Stimulated activated CD8-positive, alpha-beta memory T cell treated with anti-CD3 and anti-CD28 coated beads, Interleukin-12 subunit alpha, Interleukin-12 subunit beta, amount 100 ng/mL, for 4 hours (primary cell): ENCODE results near the gene DUSP1.
"Not testable (repeated sequence)": the region's sequence is repeated elsewhere in the genome, so short reads cannot be mapped to it uniquely, and the experiment has no call there.

Experiments
- DNase-seq: peaks from one replicate; pipeline ENCODE4 v3.0.0-alpha.2; 2020; ENCODE audit warnings: low read depth

Gene DUSP1

GRCh38 chr5:172770675-172771438 is at the start of gene DUSP1:
Gene DUSP1, minus strand, starts transcription at chr5:172771195. Its CDS starts 243 bp downstream, at chr5:172770952.
- peak; percentile 96 for DNase-seq

- DNase-seq = no peak
These were observed 49.2 kb upstream of the DUSP1 start for GRCh38 chr5:172820046-172820767.

GRCh38 chr5:172819569-172819968 is 48.6 kb upstream of the DUSP1 start:
- DNase-seq = no peak

- no peak for DNase-seq
These were observed 47.1 kb upstream of the DUSP1 start for GRCh38 chr5:172818081-172818480.

GRCh38 chr5:172817664-172818063 is 46.7 kb upstream of the DUSP1 start:
- no peak for DNase-seq

- no peak for DNase-seq
These were observed 46.0 kb upstream of the DUSP1 start for GRCh38 chr5:172816925-172817562.

- DNase-seq = no peak
These were observed 44.6 kb upstream of the DUSP1 start for GRCh38 chr5:172815631-172816030.

GRCh38 chr5:172810996-172811395 is 40.0 kb upstream of the DUSP1 start:
- DNase-seq = not testable (repeated sequence)

GRCh38 chr5:172809774-172810173 is 38.8 kb upstream of the DUSP1 start:
- DNase-seq = no peak

- DNase-seq = no peak
These were observed 36.8 kb upstream of the DUSP1 start for GRCh38 chr5:172807766-172808311.

GRCh38 chr5:172806897-172807672 is 36.1 kb upstream of the DUSP1 start:
- peak; percentile 82 for DNase-seq

- no peak for DNase-seq
These were observed 34.8 kb upstream of the DUSP1 start for GRCh38 chr5:172805736-172806255.

- DNase-seq = no peak
These were observed 34.2 kb upstream of the DUSP1 start for GRCh38 chr5:172805018-172805683.

- DNase-seq = no peak
These were observed 31.7 kb upstream of the DUSP1 start for GRCh38 chr5:172802567-172803176.

- DNase-seq = no peak
These were observed 31.1 kb upstream of the DUSP1 start for GRCh38 chr5:172802112-172802511.

- no peak for DNase-seq
These were observed 30.2 kb upstream of the DUSP1 start for GRCh38 chr5:172801179-172801671.

- DNase-seq = no peak
These were observed 29.1 kb upstream of the DUSP1 start for GRCh38 chr5:172800088-172800551.

GRCh38 chr5:172799416-172799815 is 28.4 kb upstream of the DUSP1 start:
- no peak for DNase-seq

- DNase-seq = no peak
These were observed 27.6 kb upstream of the DUSP1 start for GRCh38 chr5:172798422-172799215.
